ENCODE measurements around the gene TASP1.
"Not testable (repeated sequence)": the region's sequence is repeated elsewhere in the genome, so short reads cannot be mapped to it uniquely, and the experiment has no call there.

The TASP1 gene

DNA sequence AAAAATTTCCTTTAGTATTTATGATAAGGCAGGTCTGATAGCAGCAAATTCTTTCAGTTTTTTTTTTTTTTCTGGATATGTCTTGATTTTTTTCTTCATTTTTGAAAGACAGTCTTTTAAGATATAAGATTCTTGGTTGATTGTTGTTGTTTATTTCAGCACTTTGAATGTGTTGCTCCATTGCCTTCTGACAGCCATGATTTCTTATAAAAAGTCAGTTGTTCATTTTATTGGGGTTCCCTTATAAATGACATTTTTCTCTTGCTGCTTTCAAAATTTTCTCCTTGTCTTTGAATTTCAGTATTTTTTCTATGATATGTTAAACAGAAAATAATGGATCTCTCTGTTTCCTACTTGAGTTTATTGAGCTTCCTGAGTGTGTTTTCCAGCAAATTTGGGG is 265.3 kb downstream of the TASP1 start:
- no peak overlapping the region for H3K27ac Mint-ChIP-seq
- H3K4me3 Mint-ChIP-seq, result no peak overlapping the region
- no peaks in the 10 kb centered on the region for H3K4me1 Mint-ChIP-seq
- TF ChIP-seq, protein P1, sequence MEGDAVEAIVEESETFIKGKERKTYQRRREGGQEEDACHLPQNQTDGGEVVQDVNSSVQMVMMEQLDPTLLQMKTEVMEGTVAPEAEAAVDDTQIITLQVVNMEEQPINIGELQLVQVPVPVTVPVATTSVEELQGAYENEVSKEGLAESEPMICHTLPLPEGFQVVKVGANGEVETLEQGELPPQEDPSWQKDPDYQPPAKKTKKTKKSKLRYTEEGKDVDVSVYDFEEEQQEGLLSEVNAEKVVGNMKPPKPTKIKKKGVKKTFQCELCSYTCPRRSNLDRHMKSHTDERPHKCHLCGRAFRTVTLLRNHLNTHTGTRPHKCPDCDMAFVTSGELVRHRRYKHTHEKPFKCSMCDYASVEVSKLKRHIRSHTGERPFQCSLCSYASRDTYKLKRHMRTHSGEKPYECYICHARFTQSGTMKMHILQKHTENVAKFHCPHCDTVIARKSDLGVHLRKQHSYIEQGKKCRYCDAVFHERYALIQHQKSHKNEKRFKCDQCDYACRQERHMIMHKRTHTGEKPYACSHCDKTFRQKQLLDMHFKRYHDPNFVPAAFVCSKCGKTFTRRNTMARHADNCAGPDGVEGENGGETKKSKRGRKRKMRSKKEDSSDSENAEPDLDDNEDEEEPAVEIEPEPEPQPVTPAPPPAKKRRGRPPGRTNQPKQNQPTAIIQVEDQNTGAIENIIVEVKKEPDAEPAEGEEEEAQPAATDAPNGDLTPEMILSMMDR (IDR thresholded peaks at IDR 0.05; ENCODE audit: unreplicated experiment in 3 of 3), result no peak
- H3K36me3 Mint-ChIP-seq (ENCODE audit: low read depth), result peaks cover 23% of the 10 kb centered on the region
- peaks cover 46% of the 10 kb centered on the region for H3K9me3 Mint-ChIP-seq
- no peaks in the 10 kb centered on the region for H3K27me3 Mint-ChIP-seq (ENCODE audit: low read depth)

DNA sequence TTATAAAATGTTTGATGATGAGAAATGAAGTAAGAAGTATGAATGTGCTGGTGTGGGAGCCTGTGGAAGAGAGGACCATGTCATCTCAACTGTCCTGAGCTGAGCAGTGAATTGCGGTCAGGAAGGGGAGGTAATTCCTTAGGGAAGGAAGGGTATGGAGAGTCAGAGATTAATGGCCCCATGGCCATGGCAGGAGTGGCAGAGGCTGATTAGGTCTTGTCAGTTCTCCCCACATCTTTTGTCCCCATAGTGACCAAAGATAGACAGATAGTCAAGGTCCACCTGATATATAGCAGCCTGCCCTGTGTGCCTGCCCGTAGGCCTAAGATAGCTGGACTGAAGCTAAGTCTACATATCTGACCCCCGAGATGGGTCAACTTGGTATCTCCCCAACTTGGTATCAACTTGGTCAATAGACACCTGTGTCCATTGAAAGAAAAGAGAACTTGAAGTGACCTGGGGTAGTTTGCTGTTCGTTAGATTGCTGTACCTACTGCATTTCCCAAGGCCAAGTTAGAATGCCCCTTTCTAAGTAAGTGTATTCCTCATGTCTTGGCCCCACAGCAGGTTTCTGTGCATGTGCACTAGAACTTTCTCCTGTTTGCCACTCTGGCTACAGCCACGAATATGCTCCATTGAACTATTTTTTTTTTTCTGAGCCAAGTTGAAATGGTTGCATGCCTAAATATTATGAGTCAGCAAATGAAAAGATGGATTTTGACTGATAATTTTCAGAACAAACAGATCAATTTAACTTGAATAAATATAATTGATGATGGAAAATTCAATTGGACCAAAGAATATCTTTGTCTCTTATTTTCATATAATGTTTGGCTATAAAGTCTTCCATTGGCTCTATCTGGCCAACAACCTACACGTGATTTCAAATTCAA is 274.2 kb downstream of the TASP1 start:
- H3K9me3 Mint-ChIP-seq, result peaks cover 6% of the 10 kb centered on the region
- H3K36me3 Mint-ChIP-seq (ENCODE audit: low read depth), result no peaks in the 10 kb centered on the region
- no peak overlapping the region for H3K4me3 Mint-ChIP-seq
- no peaks in the 10 kb centered on the region for H3K4me1 Mint-ChIP-seq
- TF ChIP-seq, protein P1 (IDR thresholded peaks at IDR 0.05; ENCODE audit: unreplicated experiment in 3 of 3), result no peak
- H3K27ac Mint-ChIP-seq, result no peak overlapping the region
- no peaks in the 10 kb centered on the region for H3K27me3 Mint-ChIP-seq (ENCODE audit: low read depth)

DNA sequence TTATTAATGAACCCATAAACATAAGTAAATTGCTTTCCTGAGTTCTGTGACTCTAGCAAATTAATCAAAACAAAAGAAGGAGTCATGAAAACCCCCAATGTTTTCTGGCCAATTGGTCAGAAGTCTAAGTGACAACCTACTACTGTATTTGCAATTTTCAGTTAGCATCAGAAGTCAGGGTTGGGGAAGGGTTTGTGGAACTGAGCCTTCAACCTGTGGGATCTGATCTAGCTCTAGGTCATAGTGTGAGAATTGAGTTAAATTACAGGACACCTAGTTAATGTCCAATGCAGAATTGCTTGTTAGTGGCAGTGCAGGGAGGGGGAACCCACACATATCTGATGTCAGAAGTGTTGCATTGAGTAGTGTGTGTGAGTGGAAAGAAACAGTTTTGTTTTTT is 275.3 kb downstream of the TASP1 start:
- H3K9me3 Mint-ChIP-seq, result peaks cover 6% of the 10 kb centered on the region
- no peaks in the 10 kb centered on the region for H3K27me3 Mint-ChIP-seq (ENCODE audit: low read depth)
- H3K4me3 Mint-ChIP-seq, result no peak overlapping the region
- H3K27ac Mint-ChIP-seq, result no peak overlapping the region
- H3K36me3 Mint-ChIP-seq (ENCODE audit: low read depth), result no peaks in the 10 kb centered on the region
- TF ChIP-seq, protein P1 (IDR thresholded peaks at IDR 0.05; ENCODE audit: unreplicated experiment in 3 of 3), result no peak
- no peaks in the 10 kb centered on the region for H3K4me1 Mint-ChIP-seq

DNA sequence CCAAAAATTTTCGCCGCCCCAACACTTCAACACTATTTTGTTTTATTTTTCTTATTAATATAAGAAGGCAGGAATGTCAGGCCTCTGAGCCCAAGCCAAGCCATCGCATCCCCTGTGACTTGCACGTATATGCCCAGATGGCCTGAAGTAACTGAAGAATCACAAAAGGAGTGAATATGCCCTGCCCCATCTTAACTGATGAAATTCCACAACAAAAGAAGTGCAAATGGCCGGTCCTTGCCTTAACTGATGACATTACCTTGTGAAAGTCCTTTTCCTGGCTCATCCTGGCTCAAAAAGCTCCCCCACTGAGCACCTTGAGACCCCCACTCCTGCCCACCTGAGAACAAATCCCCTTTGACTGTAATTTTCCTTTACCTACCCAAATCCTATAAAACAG is 276.6 kb downstream of the TASP1 start:
- H3K4me3 Mint-ChIP-seq; H3K27me3 Mint-ChIP-seq (ENCODE audit: low read depth); H3K4me1 Mint-ChIP-seq; H3K9me3 Mint-ChIP-seq; H3K27ac Mint-ChIP-seq; H3K36me3 Mint-ChIP-seq (ENCODE audit: low read depth): not testable (repeated sequence)

GRCh38 chr20:13358936-13359335 is 279.8 kb downstream of the TASP1 start:
- not testable (repeated sequence) for H3K4me3 Mint-ChIP-seq; H3K36me3 Mint-ChIP-seq (ENCODE audit: low read depth)
- H3K4me1 Mint-ChIP-seq, result peaks cover 30% of the 10 kb centered on the region

DNA sequence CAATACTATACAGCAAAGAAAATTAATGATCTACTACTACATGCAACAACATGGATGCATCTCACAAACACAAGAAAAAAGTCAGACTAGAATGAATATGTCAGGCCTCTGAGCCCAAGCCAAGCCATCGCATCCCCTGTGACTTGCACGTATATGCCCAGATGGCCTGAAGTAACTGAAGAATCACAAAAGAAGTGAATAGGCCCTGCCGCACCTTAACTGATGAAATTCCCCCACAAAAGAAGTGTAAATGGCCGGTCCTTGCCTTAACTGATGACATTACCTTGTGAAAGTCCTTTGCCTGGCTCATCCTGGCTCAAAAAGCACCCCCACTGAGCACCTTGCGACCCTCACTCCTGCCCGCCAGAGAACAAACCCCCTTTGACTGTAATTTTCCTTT is 280.9 kb downstream of the TASP1 start:
- not testable (repeated sequence) for H3K4me3 Mint-ChIP-seq; H3K9me3 Mint-ChIP-seq; H3K36me3 Mint-ChIP-seq (ENCODE audit: low read depth); H3K27ac Mint-ChIP-seq; H3K27me3 Mint-ChIP-seq (ENCODE audit: low read depth)
- peaks cover 39% of the 10 kb centered on the region for H3K4me1 Mint-ChIP-seq

More at GRCh38 chr20:13358936-13359335, 279.8 kb downstream of the TASP1 start:
- not testable (repeated sequence) for H3K9me3 Mint-ChIP-seq; H3K27me3 Mint-ChIP-seq (ENCODE audit: low read depth); H3K27ac Mint-ChIP-seq

GRCh38 chr20:13356591-13356990 is 282.1 kb downstream of the TASP1 start:
- H3K36me3 Mint-ChIP-seq (ENCODE audit: low read depth), result no peaks in the 10 kb centered on the region
- peaks cover 39% of the 10 kb centered on the region for H3K4me1 Mint-ChIP-seq
- TF ChIP-seq, protein P1 (IDR thresholded peaks at IDR 0.05; ENCODE audit: unreplicated experiment in 3 of 3), result no peak
- no peaks in the 10 kb centered on the region for H3K9me3 Mint-ChIP-seq
- peak overlapping the region in 1 of 3 experiments; percentile 78 for H3K27ac Mint-ChIP-seq
- H3K27me3 Mint-ChIP-seq (ENCODE audit: low read depth), result no peaks in the 10 kb centered on the region
- no peak overlapping the region for H3K4me3 Mint-ChIP-seq

Measured in nephron (organoid).